Measurements from ENCODE around the gene CAPN2. TPM values are rescaled to one million over a fixed set of nuclear protein-coding genes. Genes with fewer than 3 reads are reported as not detected.

The CAPN2 gene
- polyA plus RNA-seq, 4 donors = 47.0 to 115 (median 68.8) TPM

DNA sequence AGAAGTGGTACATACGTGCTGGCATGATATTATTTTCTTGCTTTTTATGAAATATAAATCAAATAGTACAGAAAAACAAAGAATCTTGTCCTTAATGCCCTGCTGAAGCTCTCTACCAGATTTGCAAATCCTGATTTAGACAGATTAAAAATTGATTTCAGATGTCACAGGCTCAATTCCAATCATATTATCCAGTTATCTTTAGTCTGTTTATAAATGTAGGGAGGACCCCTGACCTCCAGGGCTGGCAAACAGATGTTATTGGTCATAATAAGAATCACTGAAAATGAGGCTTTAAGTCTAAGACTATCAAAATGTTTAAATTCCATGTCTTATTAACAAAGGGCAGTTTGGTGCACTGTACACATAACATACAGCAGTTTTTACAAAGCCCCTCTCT lies 71.3 kb downstream of the CAPN2 start:
- H3K4me3 ChIP-seq (ENCODE audit: low read depth in 1 of 3, low read length in 3 of 3) = no peak overlapping the region
- WGBS, 3 donors = 56 to 79% (median 63%) methylated on average over 1 of the region's 1 CpG
- H3K27me3 ChIP-seq (ENCODE audit: control insufficient read depth in 3 of 3, insufficient read depth in 3 of 3, low read length in 3 of 3) = no peaks in the 10 kb centered on the region
- no peak overlapping the region for H3K27ac ChIP-seq (ENCODE audit: low read depth in 1 of 3, low read length in 2 of 3)
- no peak for DNase-seq
- H3K4me1 ChIP-seq (ENCODE audit: control insufficient read depth in 3 of 3, insufficient read depth in 2 of 3, low read depth in 1 of 3, low read length in 2 of 3) = peaks cover 0 to 4% (median 0%) of the 10 kb centered on the region in 3 donors
- H3K9me3 ChIP-seq (ENCODE audit: control insufficient read depth in 2 of 2, insufficient read depth in 1 of 2, low read depth in 1 of 2, low read length in 1 of 2) = no peaks in the 10 kb centered on the region
- H3K36me3 ChIP-seq (ENCODE audit: control insufficient read depth in 3 of 3, insufficient read depth in 2 of 3, low read depth in 1 of 3, low read length in 3 of 3) = peaks cover 4 to 37% (median 23%) of the 10 kb centered on the region in 3 donors
- FAIRE-seq = no peak

DNA sequence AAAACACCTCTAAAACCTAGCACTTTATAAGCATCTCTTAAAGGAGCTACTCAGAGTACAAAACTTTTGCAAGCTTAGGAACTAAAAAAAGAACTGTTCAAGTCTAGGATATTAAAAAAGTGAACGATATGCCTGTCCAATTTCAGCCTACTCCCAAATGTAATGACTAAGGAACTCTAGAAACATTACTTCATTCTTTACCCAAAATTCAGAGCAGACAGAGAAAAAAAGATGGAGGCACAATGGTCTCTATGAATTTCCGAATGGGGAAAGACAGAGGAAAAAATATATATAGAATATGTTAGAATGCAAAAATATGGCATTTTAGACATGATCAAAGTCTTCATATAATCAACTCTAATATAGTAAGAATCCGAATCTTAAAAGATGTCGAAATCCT lies 72.2 kb downstream of the CAPN2 start:
- DNase-seq (no peak), FAIRE-seq (no peak)
- peaks cover 5 to 32% (median 26%) of the 10 kb centered on the region in 3 donors for H3K36me3 ChIP-seq (ENCODE audit: control insufficient read depth in 3 of 3, insufficient read depth in 2 of 3, low read depth in 1 of 3, low read length in 3 of 3)
- no peak overlapping the region for H3K4me3 ChIP-seq (ENCODE audit: low read depth in 1 of 3, low read length in 3 of 3)
- H3K27me3 ChIP-seq (ENCODE audit: control insufficient read depth in 3 of 3, insufficient read depth in 3 of 3, low read length in 3 of 3) = no peaks in the 10 kb centered on the region
- no peak overlapping the region for H3K27ac ChIP-seq (ENCODE audit: low read depth in 1 of 3, low read length in 2 of 3)
- H3K9me3 ChIP-seq (ENCODE audit: control insufficient read depth in 2 of 2, insufficient read depth in 1 of 2, low read depth in 1 of 2, low read length in 1 of 2) = no peaks in the 10 kb centered on the region
- H3K4me1 ChIP-seq (ENCODE audit: control insufficient read depth in 3 of 3, insufficient read depth in 2 of 3, low read depth in 1 of 3, low read length in 2 of 3) = peaks cover 0 to 4% (median 0%) of the 10 kb centered on the region in 3 donors
- 91 to 94% (median 94%) methylated on average over 4 of the region's 4 CpGs for WGBS, 3 donors

DNA sequence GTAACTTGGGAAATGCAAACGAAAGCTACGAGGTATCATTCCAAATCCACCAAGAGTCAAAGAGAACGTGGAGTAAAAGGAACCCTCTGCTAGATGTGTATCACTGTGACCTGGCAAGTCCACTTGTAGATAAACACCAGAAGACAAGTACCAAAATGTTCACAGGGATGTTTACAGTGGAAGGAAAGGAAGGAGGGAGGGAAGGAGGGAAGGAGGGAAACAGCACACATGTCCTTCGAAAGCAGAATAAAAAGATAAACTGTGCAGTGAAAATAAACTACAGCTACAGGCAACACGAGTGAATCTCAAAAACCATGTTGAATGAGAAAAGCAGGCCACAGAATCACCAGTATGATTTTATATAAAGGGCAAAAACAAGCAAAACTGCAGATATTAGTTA lies 73.5 kb downstream of the CAPN2 start:
- FAIRE-seq = no peak
- DNase-seq = no peak
- Histone ChIP-seq H3K36me3 (ENCODE audit: control insufficient read depth in 3 of 3, insufficient read depth in 2 of 3, low read depth in 1 of 3, low read length in 3 of 3) (peaks cover 5 to 34% (median 26%) of the 10 kb centered on the region in 3 donors), H3K4me3 (ENCODE audit: low read depth in 1 of 3, low read length in 3 of 3) (no peak overlapping the region), H3K4me1 (ENCODE audit: control insufficient read depth in 3 of 3, insufficient read depth in 2 of 3, low read depth in 1 of 3, low read length in 2 of 3) (peaks cover 0 to 4% (median 0%) of the 10 kb centered on the region in 3 donors), H3K27me3 (ENCODE audit: control insufficient read depth in 3 of 3, insufficient read depth in 3 of 3, low read length in 3 of 3) (no peaks in the 10 kb centered on the region), H3K9me3 (ENCODE audit: control insufficient read depth in 2 of 2, insufficient read depth in 1 of 2, low read depth in 1 of 2, low read length in 1 of 2) (no peaks in the 10 kb centered on the region), H3K27ac (ENCODE audit: low read depth in 1 of 3, low read length in 2 of 3) (no peak overlapping the region)
- WGBS, 3 donors = 69 to 88% (median 86%) methylated on average over 5 of the region's 5 CpGs

DNA sequence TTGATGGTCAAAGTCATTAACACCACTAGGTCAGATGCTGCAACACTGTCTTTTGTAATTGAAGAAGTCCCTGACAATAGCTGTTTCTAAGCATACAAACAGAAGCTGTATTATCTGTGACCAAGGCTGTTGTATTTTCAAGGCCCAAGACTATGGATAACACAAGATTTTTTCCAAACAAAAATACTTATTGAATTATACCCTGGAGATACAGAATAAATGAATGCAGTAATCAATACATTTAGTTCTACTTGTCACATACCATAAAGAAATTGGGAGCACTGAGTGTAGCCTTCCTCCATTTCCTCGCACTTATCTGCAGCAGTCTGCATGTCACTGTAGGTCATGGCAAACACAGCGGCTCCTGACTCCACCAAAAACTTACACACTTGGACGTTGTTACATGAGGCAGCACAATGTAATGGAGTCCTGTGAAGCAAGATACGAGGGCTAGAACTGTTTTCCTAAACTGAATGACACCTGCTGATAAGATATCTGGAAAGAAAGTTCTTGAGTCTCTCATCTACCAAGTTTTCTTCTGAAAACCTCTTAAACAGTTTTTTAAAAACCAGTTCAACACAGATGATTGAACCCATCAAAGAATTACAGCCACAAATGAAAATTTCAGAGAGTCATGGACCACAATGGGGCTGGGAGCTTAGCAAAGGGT lies 76.5 kb downstream of the CAPN2 start:
- DNase-seq = no peak
- no peak for FAIRE-seq
- H3K4me1 ChIP-seq (ENCODE audit: control insufficient read depth in 3 of 3, insufficient read depth in 2 of 3, low read depth in 1 of 3, low read length in 2 of 3) = peaks cover 0 to 4% (median 0%) of the 10 kb centered on the region in 3 donors
- H3K4me3 ChIP-seq (ENCODE audit: low read depth in 1 of 3, low read length in 3 of 3) = no peak overlapping the region
- WGBS, 3 donors = 79 to 82% (median 80%) methylated on average over 4 of the region's 4 CpGs
- no peak overlapping the region for H3K27ac ChIP-seq (ENCODE audit: low read depth in 1 of 3, low read length in 2 of 3)
- peaks cover 9 to 25% (median 21%) of the 10 kb centered on the region in 3 donors for H3K36me3 ChIP-seq (ENCODE audit: control insufficient read depth in 3 of 3, insufficient read depth in 2 of 3, low read depth in 1 of 3, low read length in 3 of 3)
- no peaks in the 10 kb centered on the region for H3K27me3 ChIP-seq (ENCODE audit: control insufficient read depth in 3 of 3, insufficient read depth in 3 of 3, low read length in 3 of 3)
- H3K9me3 ChIP-seq (ENCODE audit: control insufficient read depth in 2 of 2, insufficient read depth in 1 of 2, low read depth in 1 of 2, low read length in 1 of 2) = no peaks in the 10 kb centered on the region

DNA sequence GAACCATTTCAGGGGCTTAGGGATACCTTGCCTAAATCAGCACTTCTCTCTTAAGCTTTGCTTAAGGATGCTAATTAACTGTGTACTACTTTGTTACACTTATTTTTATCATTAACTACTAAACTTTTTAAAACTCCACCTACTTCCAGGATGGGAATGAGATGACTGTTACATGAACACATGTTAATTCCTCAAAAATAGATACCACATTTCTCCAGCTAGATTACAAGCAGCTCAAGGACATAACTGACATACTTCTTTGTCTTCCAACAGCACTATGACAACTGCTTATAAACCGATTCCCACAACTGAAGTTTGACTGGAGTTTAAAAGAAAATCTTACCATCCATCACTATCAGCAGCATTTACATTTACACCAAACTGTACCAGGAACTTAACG lies 79.7 kb downstream of the CAPN2 start:
- Histone ChIP-seq H3K4me3 (ENCODE audit: low read depth in 1 of 3, low read length in 3 of 3) (no peak overlapping the region), H3K9me3 (ENCODE audit: control insufficient read depth in 2 of 2, insufficient read depth in 1 of 2, low read depth in 1 of 2, low read length in 1 of 2) (no peaks in the 10 kb centered on the region), H3K4me1 (ENCODE audit: control insufficient read depth in 3 of 3, insufficient read depth in 2 of 3, low read depth in 1 of 3, low read length in 2 of 3) (peaks cover 0 to 15% (median 0%) of the 10 kb centered on the region in 3 donors), H3K36me3 (ENCODE audit: control insufficient read depth in 3 of 3, insufficient read depth in 2 of 3, low read depth in 1 of 3, low read length in 3 of 3) (peaks cover 9 to 24% (median 19%) of the 10 kb centered on the region in 3 donors), H3K27me3 (ENCODE audit: control insufficient read depth in 3 of 3, insufficient read depth in 3 of 3, low read length in 3 of 3) (no peaks in the 10 kb centered on the region), H3K27ac (ENCODE audit: low read depth in 1 of 3, low read length in 2 of 3) (no peak overlapping the region)
- no peak for DNase-seq
- WGBS, 3 donors = 67 to 82% (median 75%) methylated on average over 2 of the region's 2 CpGs
- FAIRE-seq = no peak

DNA sequence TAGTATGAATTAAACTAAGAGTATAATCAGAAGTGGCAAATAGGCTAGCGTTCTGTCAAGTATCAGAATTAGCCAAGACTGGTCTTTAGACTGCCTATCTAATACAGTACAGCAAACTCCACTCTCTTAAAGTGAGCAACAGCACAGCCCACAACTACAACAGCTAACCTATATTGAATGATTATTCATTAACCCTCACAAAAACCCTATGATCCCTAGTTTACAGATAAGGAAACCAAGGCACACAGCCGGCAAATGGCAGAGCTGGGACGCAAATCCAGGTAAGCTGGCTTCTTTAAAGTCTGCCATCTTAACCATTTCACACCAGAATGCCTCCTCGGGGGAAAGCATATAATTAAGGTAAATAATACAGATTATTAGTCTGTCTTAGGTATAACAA lies 81.4 kb downstream of the CAPN2 start:
- FAIRE-seq (no peak), DNase-seq (peak; percentile 50 to 67)
- WGBS, 3 donors = 33 to 67% (median 51%) methylated on average over 4 of the region's 4 CpGs
- Histone ChIP-seq H3K27me3 (ENCODE audit: control insufficient read depth in 3 of 3, insufficient read depth in 3 of 3, low read length in 3 of 3) (no peaks in the 10 kb centered on the region), H3K4me3 (ENCODE audit: low read depth in 1 of 3, low read length in 3 of 3) (peak overlapping the region in 1 of 3 donors; percentile 8), H3K27ac (ENCODE audit: low read depth in 1 of 3, low read length in 2 of 3) (peak overlapping the region in 1 of 3 donors; percentile 78), H3K4me1 (ENCODE audit: control insufficient read depth in 3 of 3, insufficient read depth in 2 of 3, low read depth in 1 of 3, low read length in 2 of 3) (peaks cover 0 to 15% (median 0%) of the 10 kb centered on the region in 3 donors), H3K9me3 (ENCODE audit: control insufficient read depth in 2 of 2, insufficient read depth in 1 of 2, low read depth in 1 of 2, low read length in 1 of 2) (no peaks in the 10 kb centered on the region), H3K36me3 (ENCODE audit: control insufficient read depth in 3 of 3, insufficient read depth in 2 of 3, low read depth in 1 of 3, low read length in 3 of 3) (peaks cover 9 to 24% (median 19%) of the 10 kb centered on the region in 3 donors)

DNA sequence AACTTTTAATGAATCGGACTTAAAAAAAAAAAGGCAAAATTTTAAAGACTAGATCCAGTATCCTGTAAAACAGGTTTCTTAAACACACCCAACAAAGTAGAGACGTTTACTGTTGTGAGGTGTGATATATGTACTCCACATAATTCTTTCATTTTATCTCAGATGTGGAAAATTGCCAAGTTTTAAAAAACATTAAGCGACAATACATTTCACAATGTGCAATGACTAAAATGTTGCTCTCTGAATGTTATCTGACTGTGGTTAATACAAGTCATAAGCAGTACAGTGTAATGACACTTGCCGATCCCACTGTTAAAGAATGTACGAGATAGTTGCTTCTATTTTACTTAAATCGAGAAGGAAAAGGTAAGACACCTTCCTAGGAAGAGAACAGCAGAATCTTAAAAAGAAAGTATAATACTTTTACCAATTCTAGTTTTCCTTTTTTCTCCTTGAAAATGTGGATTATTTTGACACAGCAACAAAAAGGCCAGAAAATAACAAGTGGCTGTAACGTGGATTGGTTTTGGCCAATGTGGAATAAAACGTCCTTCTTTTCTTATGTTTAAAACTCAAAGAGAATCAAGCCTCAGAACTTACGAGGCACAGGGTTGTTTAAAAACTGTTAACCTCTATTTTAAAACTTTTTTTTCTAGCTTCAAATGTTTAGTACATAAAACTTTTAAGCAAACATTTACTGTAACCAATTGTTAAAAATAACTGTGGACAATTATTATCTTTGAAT lies 82.0 kb downstream of the CAPN2 start:
- H3K36me3 ChIP-seq (ENCODE audit: control insufficient read depth in 3 of 3, insufficient read depth in 2 of 3, low read depth in 1 of 3, low read length in 3 of 3) = peaks cover 4 to 28% (median 14%) of the 10 kb centered on the region in 3 donors

DNA sequence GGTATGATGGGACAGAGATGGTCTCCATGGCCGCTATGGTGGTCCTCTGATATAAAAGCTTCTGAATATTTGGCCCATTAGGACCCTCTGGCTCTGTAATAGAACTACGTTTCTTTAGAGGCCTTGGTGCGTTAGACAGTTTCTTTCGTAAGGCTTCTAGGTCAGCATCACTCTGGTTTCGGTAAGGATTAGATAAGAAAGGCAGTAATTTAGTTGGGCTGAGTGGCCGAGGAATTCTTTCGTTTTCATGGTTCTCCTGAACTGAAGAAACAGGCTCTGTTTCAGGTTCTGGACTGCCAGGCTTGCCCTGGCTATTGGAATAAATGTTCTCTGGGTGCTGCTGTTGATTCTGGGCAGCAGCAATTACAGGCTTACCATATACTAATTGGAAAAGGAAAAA lies 83.9 kb downstream of the CAPN2 start:
- H3K4me1 ChIP-seq (ENCODE audit: control insufficient read depth in 3 of 3, insufficient read depth in 2 of 3, low read depth in 1 of 3, low read length in 2 of 3) = peaks cover 0 to 15% (median 0%) of the 10 kb centered on the region in 3 donors
- H3K27ac ChIP-seq (ENCODE audit: low read depth in 1 of 3, low read length in 2 of 3) = peak overlapping the region in 1 of 3 donors; percentile 78
- H3K36me3 ChIP-seq (ENCODE audit: control insufficient read depth in 3 of 3, insufficient read depth in 2 of 3, low read depth in 1 of 3, low read length in 3 of 3) = peaks cover 6 to 28% (median 16%) of the 10 kb centered on the region in 3 donors
- DNase-seq (peak in 1 of 2 donors; percentile 31), FAIRE-seq (no peak)
- H3K27me3 ChIP-seq (ENCODE audit: control insufficient read depth in 3 of 3, insufficient read depth in 3 of 3, low read length in 3 of 3) = no peaks in the 10 kb centered on the region
- H3K4me3 ChIP-seq (ENCODE audit: low read depth in 1 of 3, low read length in 3 of 3) = no peak overlapping the region
- H3K9me3 ChIP-seq (ENCODE audit: control insufficient read depth in 2 of 2, insufficient read depth in 1 of 2, low read depth in 1 of 2, low read length in 1 of 2) = no peaks in the 10 kb centered on the region
- 86 to 94% (median 93%) methylated on average over 7 of the region's 7 CpGs for WGBS, 3 donors

More for the DNA sequence above, 82.0 kb downstream of the CAPN2 start:
- DNase-seq = peak; percentile 32 to 55
- Histone ChIP-seq H3K4me3 (ENCODE audit: low read depth in 1 of 3, low read length in 3 of 3) (peak overlapping the region in 1 of 3 donors; percentile 8), H3K9me3 (ENCODE audit: control insufficient read depth in 2 of 2, insufficient read depth in 1 of 2, low read depth in 1 of 2, low read length in 1 of 2) (no peaks in the 10 kb centered on the region), H3K27me3 (ENCODE audit: control insufficient read depth in 3 of 3, insufficient read depth in 3 of 3, low read length in 3 of 3) (no peaks in the 10 kb centered on the region), H3K4me1 (ENCODE audit: control insufficient read depth in 3 of 3, insufficient read depth in 2 of 3, low read depth in 1 of 3, low read length in 2 of 3) (peaks cover 0 to 15% (median 0%) of the 10 kb centered on the region in 3 donors), H3K27ac (ENCODE audit: low read depth in 1 of 3, low read length in 2 of 3) (peak overlapping the region in 1 of 3 donors; percentile 78)
- peak; percentile 61 for FAIRE-seq
- 50 to 72% (median 69%) methylated on average over 9 of the region's 9 CpGs for WGBS, 3 donors

Measured in small intestine (tissue), 7 donors.